ENCODE measurements around the gene MGAT4A.
"Not testable (repeated sequence)": the region's sequence is repeated elsewhere in the genome, so short reads cannot be mapped to it uniquely, and the experiment has no call there.

Gene MGAT4A

GRCh38 chr2:98732430-98733051, 1.6 kb upstream of the MGAT4A start:
- DNase-seq (ENCODE audit: low read depth) = no peak
- no peak for TF ChIP-seq CTCF (IDR thresholded peaks at IDR 0.05; ENCODE audit: insufficient read depth, low read depth, low read length, missing control alignments)
- no peak overlapping the region for H3K4me3 ChIP-seq (ENCODE audit: low read length)

- H3K4me3 ChIP-seq (ENCODE audit: low read length) = peak overlapping the region; percentile 28
- no peak for DNase-seq (ENCODE audit: low read depth)
- TF ChIP-seq CTCF (IDR thresholded peaks at IDR 0.05; ENCODE audit: insufficient read depth, low read depth, low read length, missing control alignments) = no peak
Observed at GRCh38 chr2:98731894-98732349, 990 bp upstream of the MGAT4A start.

GRCh38 chr2:98730707-98731040, 258 bp downstream of the MGAT4A start:
- peak overlapping the region; percentile 39 for H3K4me3 ChIP-seq (ENCODE audit: low read length)
- peak; percentile 9 for TF ChIP-seq CTCF (IDR thresholded peaks at IDR 0.05; ENCODE audit: insufficient read depth, low read depth, low read length, missing control alignments)
- DNase-seq (ENCODE audit: low read depth) = peak; percentile 54

GRCh38 chr2:98730053-98730706, 752 bp downstream of the MGAT4A start:
- H3K4me3 ChIP-seq (ENCODE audit: low read length) = peak overlapping the region; percentile 39
- no peak for TF ChIP-seq CTCF (IDR thresholded peaks at IDR 0.05; ENCODE audit: insufficient read depth, low read depth, low read length, missing control alignments)
- no peak for DNase-seq (ENCODE audit: low read depth)

DNA sequence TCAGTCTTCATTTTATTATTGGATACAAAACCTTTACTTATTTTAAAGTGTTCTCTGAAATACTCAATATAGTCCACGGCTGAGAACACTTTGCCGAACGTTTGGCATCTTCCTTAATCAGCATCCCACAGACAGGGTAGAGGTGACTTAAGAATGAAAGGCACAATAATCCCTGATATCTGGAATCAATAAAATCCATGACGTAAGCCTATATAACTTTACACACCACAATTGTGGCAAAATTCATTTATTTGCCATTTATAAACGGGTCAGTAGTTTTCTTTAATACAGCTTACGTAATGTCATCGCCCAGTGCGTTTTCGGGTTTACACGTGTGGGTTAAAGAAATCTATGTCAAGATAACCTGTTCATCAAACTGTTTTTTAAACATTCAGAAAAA, 1.3 kb downstream of the MGAT4A start:
- DNase-seq (ENCODE audit: low read depth) = no peak
- no peak for TF ChIP-seq CTCF (IDR thresholded peaks at IDR 0.05; ENCODE audit: insufficient read depth, low read depth, low read length, missing control alignments)
- H3K4me3 ChIP-seq (ENCODE audit: low read length) = no peak overlapping the region

DNA sequence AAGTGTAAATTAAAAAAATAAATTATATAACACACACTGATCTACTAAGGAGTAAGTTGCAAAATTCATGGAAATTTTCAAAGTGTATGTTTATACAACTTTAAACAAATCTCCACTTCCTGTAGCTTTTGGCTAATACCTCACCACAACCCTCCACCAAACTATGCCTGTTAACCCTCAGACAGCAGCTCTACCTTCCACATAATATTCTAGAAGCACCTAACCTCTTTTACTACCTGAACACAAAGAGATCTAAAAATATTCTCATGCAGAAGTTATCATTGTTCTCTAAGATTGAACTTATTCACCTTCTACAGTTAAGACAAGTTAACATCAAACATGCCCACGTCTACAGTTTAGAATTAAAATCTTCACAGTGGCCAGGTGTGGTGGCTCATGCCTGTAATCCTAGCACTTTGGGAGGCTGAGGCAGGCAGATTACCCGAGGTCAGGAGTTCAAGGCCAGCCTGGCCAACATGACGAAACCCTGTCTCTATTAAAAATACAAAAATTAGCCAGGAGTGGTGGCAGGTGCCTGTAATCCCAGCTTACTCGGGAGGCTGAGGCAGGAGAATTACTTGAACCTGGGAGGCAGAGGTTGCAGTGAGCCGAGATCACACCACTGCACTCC, 2.7 kb downstream of the MGAT4A start:
- H3K4me3 ChIP-seq (ENCODE audit: low read length); DNase-seq (ENCODE audit: low read depth): not testable (repeated sequence)

- no peak for DNase-seq (ENCODE audit: low read depth)
- no peak overlapping the region for H3K4me3 ChIP-seq (ENCODE audit: low read length)
- no peak for TF ChIP-seq CTCF (IDR thresholded peaks at IDR 0.05; ENCODE audit: insufficient read depth, low read depth, low read length, missing control alignments)
Observed at GRCh38 chr2:98727369-98728087, 3.4 kb downstream of the MGAT4A start.

Measured in epithelial cell of esophagus (primary cell).